HepG2 (cell line): Measurements from ENCODE around the gene TXNRD2. TPM values are rescaled to one million over a fixed set of nuclear protein-coding genes. Genes with fewer than 3 reads are reported as not detected.

Experiments
- CTCF ChIP-seq: sonication (generic); formaldehyde crosslinking; IDR thresholded peaks from 2 replicates; pipeline ENCODE4 v1.5.0; 2020; ENCODE audit warnings: mild to moderate bottlenecking, missing genetic modification reagents, moderate library complexity
- EED ChIP-seq: sonication (generic); formaldehyde crosslinking; IDR thresholded peaks from 2 replicates; pipeline ENCODE4 v1.5.0; 2020; ENCODE audit warnings: mild to moderate bottlenecking, missing genetic modification reagents
- NPAS2 ChIP-seq: sonication (generic); formaldehyde crosslinking; IDR thresholded peaks from 2 replicates; pipeline ENCODE4 v1.8.0; 2022; ENCODE audit warnings: mild to moderate bottlenecking, missing genetic modification reagents, borderline replicate concordance
- POGZ ChIP-seq: sonication (generic); formaldehyde crosslinking; IDR thresholded peaks from 2 replicates; pipeline ENCODE4 v1.4.0; 2020; ENCODE audit warnings: mild to moderate bottlenecking, missing genetic modification reagents
- RFX5 ChIP-seq: IDR thresholded peaks from 2 replicates; pipeline ENCODE4 v1.6.1; 2011; ENCODE audit warnings: low read depth, low read length, improper control_type of control experiment
- SRSF9 ChIP-seq: fragments of 200-400 bp; formaldehyde crosslinking; IDR thresholded peaks from 2 replicates; pipeline ENCODE4 v1.6.1; 2018; ENCODE audit warnings: borderline replicate concordance, mild to moderate bottlenecking, low read depth, low read length; ENCODE audit not compliant: insufficient read depth, poor library complexity, severe bottlenecking
- STAT5B ChIP-seq: sonication (generic); formaldehyde crosslinking; IDR thresholded peaks from 2 replicates; pipeline ENCODE4 v1.4.0; 2020; ENCODE audit warnings: missing genetic modification reagents
- TAF15 ChIP-seq: fragments of 200-400 bp; formaldehyde crosslinking; IDR thresholded peaks from one replicate; pipeline ENCODE4 v1.6.1; 2018; ENCODE audit warnings: mild to moderate bottlenecking, low read depth, low read length; ENCODE audit not compliant: poor library complexity, severe bottlenecking
- ZBTB26 ChIP-seq: IDR thresholded peaks from 2 replicates; pipeline ENCODE4 v1.6.1; 2016; ENCODE audit warnings: missing compliant biosample characterization, missing genetic modification reagents, borderline replicate concordance
- ZBTB49 ChIP-seq: sonication (generic); formaldehyde crosslinking; IDR thresholded peaks from 2 replicates; pipeline ENCODE4 v1.4.0; 2020; ENCODE audit warnings: missing genetic modification reagents, borderline replicate concordance
- ZHX2 ChIP-seq, 2 experiments: sonication (generic) in 1 of 2; formaldehyde crosslinking in 1 of 2; IDR thresholded peaks; 2 replicates each; pipeline versions ENCODE4 v1.6.1 to v1.9.0; 2014 to 2022; ENCODE audit warnings: antibody characterized with exemption in 1 of 2, borderline replicate concordance in 1 of 2, inconsistent platforms in 1 of 2, low read depth in 1 of 2, missing genetic modification reagents in 1 of 2
- ZNF136 ChIP-seq: sonication (generic); formaldehyde crosslinking; IDR thresholded peaks from 2 replicates; pipeline ENCODE4 v1.8.1; 2022; ENCODE audit warnings: low read depth, mild to moderate bottlenecking, moderate library complexity, missing genetic modification reagents
- ZNF281 ChIP-seq: sonication (generic); formaldehyde crosslinking; IDR thresholded peaks from 2 replicates; pipeline ENCODE4 v1.4.0; 2020; ENCODE audit warnings: missing genetic modification reagents, borderline replicate concordance
- polyA plus RNA-seq, 8 experiments: library from polyadenylated mRNA; depleted of rRNA in 3 of 8; stranded (reverse) in 7 of 8; unstranded in 1 of 8; fragments of >200 nt; fragmentation: Illumina TruSeq in 4 of 8; extraction: Trizol in 4 of 8; gene quantifications; 2 replicates each; pipeline versions ENCODE4 v1.2.1 to v1.2.3, GENCODE V29; 2011 to 2016; ENCODE audit warnings: low read depth in 4 of 8, missing spikeins in 1 of 8, mixed read lengths in 1 of 8; ENCODE audit not compliant: insufficient read depth in 1 of 8
- total RNA-seq, 5 experiments: library from RNA; depleted of rRNA; stranded (reverse); fragments of >200 nt; fragmentation: Illumina TruSeq; extraction: Trizol; gene quantifications; 2 replicates each; pipeline ENCODE4 v1.2.3, GENCODE V29; 2016; ENCODE audit warnings: low read depth in 1 of 5

The TXNRD2 gene
- total and polyA plus RNA-seq, 2 of the 13 experiments (the other 11 are each of a cell fraction or from before 2014, with no cell fraction given), result 17.5 to 18.6 TPM

- TF ChIP-seq ZHX2 (IDR thresholded peaks at IDR 0.05; ENCODE audit: low read depth) (no peak), ZHX2 (CRISPR knock-in tag; IDR thresholded peaks at IDR 0.05; ENCODE audit: borderline replicate concordance) (no peak), POGZ (CRISPR knock-in tag) (no peak), ZBTB26 (CRISPR knock-in tag) (no peak), EED (no peak), CTCF (CRISPR knock-in tag) (no peak), NPAS2 (CRISPR knock-in tag) (no peak), SRSF9 (no peak), STAT5B (CRISPR knock-in tag) (no peak), RFX5 (no peak), ZNF281 (CRISPR knock-in tag) (no peak), ZNF136 (CRISPR knock-in tag) (no peak), ZBTB49 (CRISPR knock-in tag) (no peak), TAF15 (no peak)
- TF ChIP-seq, all 625 proteins: peak for 0
Measured at GRCh38 chr22:19863571-19863970, 78.0 kb downstream of the TXNRD2 start (continued).
